IMR-90 (cell line): ENCODE results near the gene RPL4.

Experiments
- CEBPB ChIP-seq: IDR thresholded peaks from 2 replicates; pipeline ENCODE4 v1.6.1; 2012; ENCODE audit warnings: low read depth, low read length, improper control_type of control experiment
- CTCF ChIP-seq: conservative IDR thresholded peaks from 2 replicates; pipeline ENCODE4 v1.5.1; 2012; ENCODE audit warnings: mild to moderate bottlenecking, low read depth, low read length, improper control_type of control experiment
- ELK1 ChIP-seq: fragments of 150-350 bp; IDR thresholded peaks from 2 replicates; pipeline ENCODE4 v1.6.1; 2016; ENCODE audit warnings: low read depth, mild to moderate bottlenecking, low read length, moderate library complexity, borderline replicate concordance
- FOS ChIP-seq: fragments of 150-350 bp; IDR thresholded peaks from 2 replicates; pipeline ENCODE4 v1.6.1; 2016; ENCODE audit warnings: low read depth, low read length
- MAZ ChIP-seq: IDR thresholded peaks from 2 replicates; pipeline ENCODE4 v1.6.1; 2012; ENCODE audit warnings: low read depth, mild to moderate bottlenecking, low read length, improper control_type of control experiment, moderate library complexity, borderline replicate concordance
- MXI1 ChIP-seq: IDR thresholded peaks from 2 replicates; pipeline ENCODE4 v1.6.1; 2012; ENCODE audit warnings: low read depth, mild to moderate bottlenecking, low read length, moderate library complexity, borderline replicate concordance
- NFE2L2 ChIP-seq: fragments of 150-350 bp; IDR thresholded peaks from 2 replicates; pipeline ENCODE4 v1.6.1; 2016; ENCODE audit warnings: low read depth, mild to moderate bottlenecking, low read length
- POLR2A ChIP-seq: IDR thresholded peaks from 2 replicates; pipeline ENCODE4 v1.6.1; 2012; ENCODE audit warnings: mild to moderate bottlenecking, low read depth, low read length
- RAD21 ChIP-seq: IDR thresholded peaks from 2 replicates; pipeline ENCODE4 v1.6.1; 2012; ENCODE audit warnings: low read length, improper control_type of control experiment
- RCOR1 ChIP-seq: IDR thresholded peaks from 2 replicates; pipeline ENCODE4 v1.6.1; 2012; ENCODE audit warnings: mild to moderate bottlenecking, low read length, improper control_type of control experiment; ENCODE audit not compliant: insufficient replicate concordance
- SMC3 ChIP-seq: fragments of 150-350 bp; IDR thresholded peaks from 2 replicates; pipeline ENCODE4 v1.6.1; 2016; ENCODE audit warnings: low read depth, mild to moderate bottlenecking, antibody characterized with exemption, low read length, moderate library complexity

GRCh38 chr15:66483131-66483566, 21.5 kb downstream of the RPL4 start:
- TF ChIP-seq CTCF: no peak
- no peak for TF ChIP-seq RAD21
- TF ChIP-seq MAZ: no peak
- TF ChIP-seq CEBPB: peak; percentile 55
- TF ChIP-seq ELK1: no peak
- TF ChIP-seq MXI1: no peak
- TF ChIP-seq SMC3: no peak
- no peak for TF ChIP-seq NFE2L2
- no peak for TF ChIP-seq RCOR1
- TF ChIP-seq POLR2A: no peak
- TF ChIP-seq FOS: no peak
